Mucosa of rectum (tissue), 2 donors: Measurements from ENCODE around the gene SULT2B1.
"Not testable (repeated sequence)": the region's sequence is repeated elsewhere in the genome, so short reads cannot be mapped to it uniquely, and the experiment has no call there.

Experiments
- H3K27ac ChIP-seq, 2 donors: one replicate each; pipeline ENCODE4 v1.7.0; 2013; ENCODE audit warnings: inconsistent platforms in 2 of 2, low read depth in 2 of 2, low read length in 2 of 2
- H3K27me3 ChIP-seq, 2 donors: one replicate each; pipeline ENCODE4 v1.7.0; 2013; ENCODE audit warnings: low read length in 2 of 2; ENCODE audit not compliant: control insufficient read depth in 2 of 2, insufficient read depth in 2 of 2
- H3K36me3 ChIP-seq, 2 donors: one replicate each; pipeline ENCODE4 v1.7.0; 2013; ENCODE audit warnings: low read length in 2 of 2; ENCODE audit not compliant: control insufficient read depth in 2 of 2, insufficient read depth in 2 of 2
- H3K4me1 ChIP-seq, 2 donors: one replicate each; pipeline ENCODE4 v1.7.0; 2013; ENCODE audit warnings: low read length in 2 of 2, mild to moderate bottlenecking in 1 of 2; ENCODE audit not compliant: control insufficient read depth in 2 of 2, insufficient read depth in 2 of 2
- H3K4me3 ChIP-seq, 2 donors: one replicate each; pipeline ENCODE4 v1.7.0; 2013; ENCODE audit warnings: low read length in 2 of 2
- H3K9ac ChIP-seq, 2 donors: one replicate each; pipeline ENCODE4 v1.7.0; 2013; ENCODE audit warnings: low read length in 2 of 2, low read depth in 1 of 2, mild to moderate bottlenecking in 1 of 2
- H3K9me3 ChIP-seq, 2 donors: one replicate each; pipeline ENCODE4 v1.7.0; 2013; ENCODE audit warnings: low read length in 2 of 2; ENCODE audit not compliant: control insufficient read depth in 2 of 2
- donor health status: healthy.
- donor health status: Normal muscosa, but diverticular disease.

The SULT2B1 gene

DNA sequence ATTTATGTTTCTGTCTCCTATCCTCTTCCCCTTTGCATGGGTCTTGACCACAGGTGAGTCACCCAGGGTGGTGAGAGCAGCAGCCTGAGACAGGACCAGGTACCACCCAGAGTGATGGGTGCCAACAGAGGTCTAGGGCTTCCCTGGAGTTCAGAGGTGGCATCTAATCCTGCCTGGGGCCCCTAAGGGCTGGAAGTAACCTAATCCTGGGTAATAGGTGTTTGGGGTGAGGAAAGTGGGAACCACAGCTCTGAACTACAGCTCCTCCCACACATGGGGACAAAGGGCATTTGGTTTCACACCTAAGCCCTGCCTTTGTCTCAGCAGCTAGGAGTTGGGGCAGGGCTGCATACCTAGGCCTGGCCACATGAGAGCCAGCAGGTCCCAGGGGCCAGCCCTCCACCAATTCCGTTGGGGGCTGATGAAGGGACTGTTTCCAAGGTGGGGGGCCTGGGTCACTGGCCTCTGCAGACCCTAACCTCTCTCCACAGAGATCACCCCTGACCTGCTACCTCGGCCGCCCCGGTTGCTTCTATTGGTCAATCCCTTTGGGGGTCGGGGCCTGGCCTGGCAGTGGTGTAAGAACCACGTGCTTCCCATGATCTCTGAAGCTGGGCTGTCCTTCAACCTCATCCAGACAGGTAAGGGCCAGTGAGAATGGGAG lies 75.4 kb downstream of the SULT2B1 start:
- Histone ChIP-seq H3K9ac (peak overlapping the region; percentile 17 to 41), H3K4me1 (peaks cover 43 to 67% of the 10 kb centered on the region in 2 donors)

DNA sequence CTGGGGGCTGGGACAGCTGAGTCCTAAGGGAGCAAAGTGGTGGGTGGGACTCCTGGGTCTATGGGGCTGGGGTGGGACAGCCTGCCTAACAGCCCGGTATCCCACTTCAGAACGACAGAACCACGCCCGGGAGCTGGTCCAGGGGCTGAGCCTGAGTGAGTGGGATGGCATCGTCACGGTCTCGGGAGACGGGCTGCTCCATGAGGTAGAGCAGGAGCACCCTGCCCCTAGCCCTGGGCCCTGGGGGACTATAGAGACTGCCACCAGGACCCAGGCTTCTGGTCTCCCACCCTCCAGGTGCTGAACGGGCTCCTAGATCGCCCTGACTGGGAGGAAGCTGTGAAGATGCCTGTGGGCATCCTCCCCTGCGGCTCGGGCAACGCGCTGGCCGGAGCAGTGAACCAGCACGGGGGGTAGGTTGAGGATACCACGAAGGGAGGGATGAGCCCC lies 75.9 kb downstream of the SULT2B1 start:
- Histone ChIP-seq H3K4me3 (no peak overlapping the region), H3K27me3 (no peaks in the 10 kb centered on the region), H3K9ac (peak overlapping the region in 1 of 2 donors; percentile 41), H3K36me3 (peaks cover 8 to 16% of the 10 kb centered on the region in 2 donors), H3K4me1 (peaks cover 49 to 72% of the 10 kb centered on the region in 2 donors), H3K9me3 (no peaks in the 10 kb centered on the region), H3K27ac (peak overlapping the region; percentile 85 to 86)

More for the DNA sequence above, 75.4 kb downstream of the SULT2B1 start:
- H3K36me3 ChIP-seq, result peaks cover 5 to 11% of the 10 kb centered on the region in 2 donors
- H3K9me3 ChIP-seq, result no peaks in the 10 kb centered on the region
- H3K27me3 ChIP-seq, result no peaks in the 10 kb centered on the region
- no peak overlapping the region for H3K4me3 ChIP-seq
- H3K27ac ChIP-seq, result peak overlapping the region; percentile 85 to 86

DNA sequence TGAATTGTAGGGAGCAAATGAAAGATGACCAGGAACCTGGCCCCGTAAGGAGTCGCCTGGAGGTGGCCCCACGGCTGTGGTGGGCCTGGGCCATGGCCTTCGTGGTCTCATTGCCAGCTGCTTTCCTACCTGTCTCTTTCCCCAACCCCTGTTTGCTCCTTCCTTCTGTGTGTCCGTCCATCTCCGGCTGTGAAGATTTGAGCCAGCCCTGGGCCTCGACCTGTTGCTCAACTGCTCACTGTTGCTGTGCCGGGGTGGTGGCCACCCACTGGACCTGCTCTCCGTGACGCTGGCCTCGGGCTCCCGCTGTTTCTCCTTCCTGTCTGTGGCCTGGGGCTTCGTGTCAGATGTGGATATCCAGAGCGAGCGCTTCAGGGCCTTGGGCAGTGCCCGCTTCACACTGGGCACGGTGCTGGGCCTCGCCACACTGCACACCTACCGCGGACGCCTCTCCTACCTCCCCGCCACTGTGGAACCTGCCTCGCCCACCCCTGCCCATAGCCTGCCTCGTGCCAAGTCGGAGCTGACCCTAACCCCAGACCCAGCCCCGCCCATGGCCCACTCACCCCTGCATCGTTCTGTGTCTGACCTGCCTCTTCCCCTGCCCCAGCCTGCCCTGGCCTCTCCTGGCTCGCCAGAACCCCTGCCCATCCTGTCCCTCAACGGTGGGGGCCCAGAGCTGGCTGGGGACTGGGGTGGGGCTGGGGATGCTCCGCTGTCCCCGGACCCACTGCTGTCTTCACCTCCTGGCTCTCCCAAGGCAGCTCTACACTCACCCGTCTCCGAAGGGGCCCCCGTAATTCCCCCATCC lies 76.7 kb downstream of the SULT2B1 start:
- Histone ChIP-seq H3K4me3 (no peak overlapping the region), H3K9ac (no peak overlapping the region), H3K27ac (peak overlapping the region in 1 of 2 donors; percentile 32), H3K27me3 (no peaks in the 10 kb centered on the region), H3K4me1 (peaks cover 51 to 74% of the 10 kb centered on the region in 2 donors), H3K36me3 (peaks cover 8 to 18% of the 10 kb centered on the region in 2 donors), H3K9me3 (no peaks in the 10 kb centered on the region)

DNA sequence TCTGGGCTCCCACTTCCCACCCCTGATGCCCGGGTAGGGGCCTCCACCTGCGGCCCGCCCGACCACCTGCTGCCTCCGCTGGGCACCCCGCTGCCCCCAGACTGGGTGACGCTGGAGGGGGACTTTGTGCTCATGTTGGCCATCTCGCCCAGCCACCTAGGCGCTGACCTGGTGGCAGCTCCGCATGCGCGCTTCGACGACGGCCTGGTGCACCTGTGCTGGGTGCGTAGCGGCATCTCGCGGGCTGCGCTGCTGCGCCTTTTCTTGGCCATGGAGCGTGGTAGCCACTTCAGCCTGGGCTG lies 77.3 kb downstream of the SULT2B1 start:
- no peak overlapping the region for H3K9ac ChIP-seq
- peak overlapping the region; percentile 86 to 89 for H3K27ac ChIP-seq
- H3K4me1 ChIP-seq, result peaks cover 54 to 77% of the 10 kb centered on the region in 2 donors
- H3K27me3 ChIP-seq, result no peaks in the 10 kb centered on the region
- peaks cover 8 to 18% of the 10 kb centered on the region in 2 donors for H3K36me3 ChIP-seq
- no peaks in the 10 kb centered on the region for H3K9me3 ChIP-seq
- no peak overlapping the region for H3K4me3 ChIP-seq

DNA sequence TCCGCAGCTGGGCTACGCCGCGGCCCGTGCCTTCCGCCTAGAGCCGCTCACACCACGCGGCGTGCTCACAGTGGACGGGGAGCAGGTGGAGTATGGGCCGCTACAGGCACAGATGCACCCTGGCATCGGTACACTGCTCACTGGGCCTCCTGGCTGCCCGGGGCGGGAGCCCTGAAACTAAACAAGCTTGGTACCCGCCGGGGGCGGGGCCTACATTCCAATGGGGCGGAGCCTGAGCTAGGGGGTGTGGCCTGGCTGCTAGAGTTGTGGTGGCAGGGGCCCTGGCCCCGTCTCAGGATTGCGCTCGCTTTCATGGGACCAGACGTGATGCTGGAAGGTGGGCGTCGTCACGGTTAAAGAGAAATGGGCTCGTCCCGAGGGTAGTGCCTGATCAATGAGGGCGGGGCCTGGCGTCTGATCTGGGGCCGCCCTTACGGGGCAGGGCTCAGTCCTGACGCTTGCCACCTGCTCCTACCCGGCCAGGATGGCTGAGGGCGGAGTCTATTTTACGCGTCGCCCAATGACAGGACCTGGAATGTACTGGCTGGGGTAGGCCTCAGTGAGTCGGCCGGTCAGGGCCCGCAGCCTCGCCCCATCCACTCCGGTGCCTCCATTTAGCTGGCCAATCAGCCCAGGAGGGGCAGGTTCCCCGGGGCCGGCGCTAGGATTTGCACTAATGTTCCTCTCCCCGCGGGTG lies 77.8 kb downstream of the SULT2B1 start:
- Histone ChIP-seq H3K27ac (peak overlapping the region; percentile 86 to 89), H3K4me1 (peaks cover 53 to 77% of the 10 kb centered on the region in 2 donors), H3K4me3 (peak overlapping the region in 1 of 2 donors; percentile 43), H3K36me3 (peaks cover 8 to 18% of the 10 kb centered on the region in 2 donors), H3K27me3 (no peaks in the 10 kb centered on the region), H3K9me3 (no peaks in the 10 kb centered on the region), H3K9ac (peak overlapping the region; percentile 34 to 68)

DNA sequence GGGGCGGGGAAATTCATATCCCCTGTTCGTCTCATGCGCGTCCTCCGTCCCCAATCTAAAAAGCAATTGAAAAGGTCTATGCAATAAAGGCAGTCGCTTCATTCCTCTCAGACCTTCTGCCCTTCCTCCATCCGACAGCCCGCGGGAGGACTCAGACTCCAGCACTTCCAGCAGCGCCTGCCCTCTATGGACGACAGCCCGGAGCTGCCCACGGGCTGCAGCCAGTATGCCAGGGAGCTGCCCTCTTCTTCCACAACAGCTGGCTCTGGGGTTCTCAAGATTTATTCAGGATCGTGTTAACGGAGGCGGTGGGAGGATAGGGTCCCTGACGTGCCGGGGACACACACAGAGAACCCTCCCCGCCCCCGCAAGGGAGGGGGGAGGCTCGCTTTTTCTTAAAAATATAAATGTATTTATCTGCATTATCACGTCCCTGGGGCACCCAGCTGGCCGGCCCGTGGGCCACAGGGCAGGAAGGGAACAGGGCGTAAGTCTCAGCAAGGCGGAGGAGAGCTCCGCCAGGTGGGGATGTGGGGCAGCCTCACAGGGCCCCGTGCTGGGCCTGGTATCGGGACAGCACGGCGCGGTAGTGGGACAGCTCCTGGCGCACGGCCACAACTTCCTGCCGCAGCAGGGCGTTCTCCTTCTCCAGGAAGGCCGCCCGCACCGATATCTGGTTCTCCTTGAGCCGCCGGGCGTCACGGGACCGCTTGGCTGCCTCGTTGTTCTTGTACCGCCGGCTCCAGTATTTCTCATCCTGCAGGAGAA lies 78.5 kb downstream of the SULT2B1 start:
- Histone ChIP-seq H3K36me3 (peaks cover 8 to 18% of the 10 kb centered on the region in 2 donors), H3K27me3 (no peaks in the 10 kb centered on the region), H3K4me3 (peak overlapping the region in 1 of 2 donors; percentile 4), H3K9ac (peak overlapping the region; percentile 34 to 68), H3K27ac (peak overlapping the region; percentile 86 to 89), H3K4me1 (peaks cover 58 to 75% of the 10 kb centered on the region in 2 donors), H3K9me3 (no peaks in the 10 kb centered on the region)

DNA sequence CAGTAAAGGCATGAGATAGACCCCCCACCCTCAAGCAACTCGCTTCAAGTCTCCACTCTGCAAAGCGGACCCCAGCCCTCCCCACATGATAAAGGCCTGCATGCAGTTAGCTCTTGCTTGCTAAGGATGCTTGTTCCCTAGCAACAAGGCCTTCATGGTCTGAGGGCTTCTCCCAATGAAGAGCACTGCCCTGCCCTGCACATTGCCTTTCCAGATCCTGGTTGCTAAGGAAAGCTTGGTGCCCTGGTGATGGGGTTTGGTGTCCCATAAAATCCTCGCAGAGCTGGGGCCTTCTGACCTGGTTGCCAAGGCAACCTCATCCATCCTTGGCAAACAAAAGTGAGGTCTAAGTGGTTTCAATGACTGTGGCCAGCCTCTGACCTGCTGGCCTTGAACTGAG lies 79.3 kb downstream of the SULT2B1 start:
- Histone ChIP-seq H3K27ac (peak overlapping the region; percentile 86 to 89), H3K9me3 (no peaks in the 10 kb centered on the region), H3K27me3 (no peaks in the 10 kb centered on the region), H3K4me3 (peak overlapping the region in 1 of 2 donors; percentile 20), H3K36me3 (peaks cover 8 to 18% of the 10 kb centered on the region in 2 donors), H3K4me1 (peaks cover 54 to 69% of the 10 kb centered on the region in 2 donors), H3K9ac (peak overlapping the region in 1 of 2 donors; percentile 68)

DNA sequence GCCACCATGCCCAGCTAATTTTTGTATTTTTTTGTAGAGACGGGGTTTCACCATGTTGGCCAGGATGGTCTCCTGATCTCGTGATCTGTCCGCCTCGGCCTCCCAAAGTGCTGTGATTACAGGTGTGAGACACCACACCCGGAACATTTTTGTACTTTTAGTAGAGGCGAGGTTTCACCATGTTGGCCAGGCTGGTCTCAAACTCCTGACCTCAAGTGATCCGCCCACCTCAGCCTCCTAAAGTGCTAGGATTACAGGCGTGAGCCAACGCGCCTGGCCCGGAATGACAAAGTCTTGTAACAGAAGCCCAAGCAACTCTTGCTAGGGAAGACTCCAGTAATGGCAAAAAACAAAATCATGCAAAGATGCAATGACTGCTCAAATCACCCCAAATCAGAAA lies 80.3 kb downstream of the SULT2B1 start:
- Histone ChIP-seq H3K4me1 (peaks cover 48 to 62% of the 10 kb centered on the region in 2 donors), H3K36me3 (peaks cover 8 to 18% of the 10 kb centered on the region in 2 donors)
- not testable (repeated sequence) for H3K27ac ChIP-seq, H3K9ac ChIP-seq, H3K4me3 ChIP-seq, H3K9me3 ChIP-seq, H3K27me3 ChIP-seq

DNA sequence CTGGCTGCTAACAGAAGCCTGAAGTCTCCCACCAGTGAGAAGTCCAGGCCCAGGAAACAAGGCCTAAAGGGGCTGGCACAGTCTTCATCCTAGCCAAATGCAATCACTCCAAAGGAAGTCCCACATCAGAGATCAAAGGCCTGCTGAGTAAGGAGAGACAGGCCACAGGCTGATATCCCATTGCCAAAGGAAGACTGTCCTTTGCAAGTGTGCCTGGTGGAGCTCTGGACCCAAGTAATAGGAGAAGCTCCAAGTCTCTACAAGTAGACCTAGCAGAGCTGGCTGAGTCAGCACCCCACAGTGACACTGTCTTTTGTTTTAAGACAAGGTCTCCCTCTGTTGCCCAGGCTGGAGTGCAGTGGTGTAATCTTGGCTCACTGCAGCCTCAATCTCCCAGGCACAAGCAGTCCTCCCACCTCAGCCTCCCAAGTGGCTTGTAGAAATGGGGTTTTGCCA lies 80.7 kb downstream of the SULT2B1 start:
- no peaks in the 10 kb centered on the region for H3K9me3 ChIP-seq
- H3K36me3 ChIP-seq, result peaks cover 8 to 18% of the 10 kb centered on the region in 2 donors
- H3K9ac ChIP-seq, result no peak overlapping the region
- no peak overlapping the region for H3K4me3 ChIP-seq
- peaks cover 43 to 57% of the 10 kb centered on the region in 2 donors for H3K4me1 ChIP-seq
- no peaks in the 10 kb centered on the region for H3K27me3 ChIP-seq
- peak overlapping the region; percentile 97 to 98 for H3K27ac ChIP-seq
